Measurements from ENCODE around the gene UCMA. TPM values are rescaled to one million over a fixed set of nuclear protein-coding genes. Genes with fewer than 3 reads are reported as not detected.

Gene UCMA
- total and polyA plus RNA-seq, 2 of the 4 experiments (the other 2 are of a cell fraction), result not detected

DNA sequence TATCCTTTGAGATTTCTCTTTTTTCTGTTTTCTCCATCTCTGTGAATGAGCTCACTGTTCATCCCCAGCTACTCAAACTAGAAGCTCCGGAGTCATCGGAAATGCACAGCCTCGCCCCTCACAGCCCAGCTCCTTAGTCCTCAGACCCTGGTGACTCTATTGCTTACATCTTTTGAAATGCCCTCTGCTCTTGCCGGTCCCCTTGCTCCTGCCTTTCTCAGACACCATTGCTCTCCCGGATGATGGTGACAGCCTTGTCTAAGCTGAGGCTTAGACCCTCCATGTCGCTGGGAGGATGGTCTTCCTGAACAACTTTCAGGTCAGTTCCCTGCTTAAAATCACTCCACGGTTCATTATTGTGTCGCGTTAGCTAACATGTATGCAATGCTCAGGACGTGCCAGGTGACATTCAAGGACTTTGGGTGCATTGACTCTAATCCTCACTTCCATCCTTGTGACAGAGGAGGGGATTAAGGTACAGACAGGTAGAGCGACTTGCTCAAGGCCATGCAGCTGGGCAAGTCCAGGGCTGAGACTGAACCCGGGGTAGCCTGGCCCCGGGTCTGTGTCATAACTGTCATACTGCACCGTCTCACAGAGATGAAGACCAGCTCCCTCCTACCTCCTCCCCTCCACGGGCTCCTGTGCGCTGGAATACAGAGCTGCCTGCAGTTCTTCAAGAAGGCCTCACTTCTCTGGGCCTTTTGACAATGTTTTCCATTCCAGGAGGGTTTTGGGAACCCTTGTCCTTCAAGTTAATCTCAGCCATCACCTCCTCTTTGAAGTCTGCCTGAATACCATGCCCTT lies 4.3 kb upstream of the UCMA start:
- H3K36me3 ChIP-seq (ENCODE audit: control insufficient read depth, insufficient read depth, low read length), result no peaks in the 10 kb centered on the region
- no peak for DNase-seq
- no peaks in the 10 kb centered on the region for H4K20me1 ChIP-seq (ENCODE audit: insufficient read depth, low read length)
- H3K4ac ChIP-seq (ENCODE audit: low read depth, low read length), result no peak overlapping the region
- no peak overlapping the region for H3K18ac ChIP-seq (ENCODE audit: low read depth, low read length)
- H2BK5ac ChIP-seq (ENCODE audit: low read depth, low read length, poor library complexity, severe bottlenecking), result no peak overlapping the region
- H2AK5ac ChIP-seq (ENCODE audit: low read depth, low read length), result no peak overlapping the region
- intact Hi-C loops (cut with micrococcal nuclease), result no loop called here
- no peak overlapping the region for H2BK120ac ChIP-seq (ENCODE audit: low read depth, low read length)
- no peak for ATAC-seq (ENCODE audit: low read depth)
- H2BK15ac ChIP-seq (ENCODE audit: low read depth, low read length), result no peak overlapping the region
- no peak overlapping the region for H3K4me3 ChIP-seq (ENCODE audit: insufficient read depth, low read depth, low read length)
- peaks cover 14% of the 10 kb centered on the region; the same call in 1 of the 2 replicates for H3K27me3 ChIP-seq (ENCODE audit: control insufficient read depth, insufficient read depth, low read length)
- no peak overlapping the region for H3K56ac ChIP-seq (ENCODE audit: extremely low read depth, insufficient read depth, low read length)
- in situ Hi-C loops (cut with MboI; ENCODE audit: low sequenced_read_pairs), result no loop called here
- no peak overlapping the region for H2AK9ac ChIP-seq (replicated peaks; ENCODE audit: low read depth, low read length, poor library complexity)
- no peaks in the 10 kb centered on the region for H3K9me3 ChIP-seq (ENCODE audit: control insufficient read depth, insufficient read depth, low read length)
- TF ChIP-seq RFX5 (IDR thresholded peaks at IDR 0.05; ENCODE audit: low read depth, low read length), result no peak
- no peak for TF ChIP-seq MAZ (IDR thresholded peaks at IDR 0.05; ENCODE audit: borderline replicate concordance, low read depth, low read length)
- no peak for TF ChIP-seq NFE2L2 (IDR thresholded peaks at IDR 0.05; ENCODE audit: low read depth, low read length)
- TF ChIP-seq, protein P1, sequence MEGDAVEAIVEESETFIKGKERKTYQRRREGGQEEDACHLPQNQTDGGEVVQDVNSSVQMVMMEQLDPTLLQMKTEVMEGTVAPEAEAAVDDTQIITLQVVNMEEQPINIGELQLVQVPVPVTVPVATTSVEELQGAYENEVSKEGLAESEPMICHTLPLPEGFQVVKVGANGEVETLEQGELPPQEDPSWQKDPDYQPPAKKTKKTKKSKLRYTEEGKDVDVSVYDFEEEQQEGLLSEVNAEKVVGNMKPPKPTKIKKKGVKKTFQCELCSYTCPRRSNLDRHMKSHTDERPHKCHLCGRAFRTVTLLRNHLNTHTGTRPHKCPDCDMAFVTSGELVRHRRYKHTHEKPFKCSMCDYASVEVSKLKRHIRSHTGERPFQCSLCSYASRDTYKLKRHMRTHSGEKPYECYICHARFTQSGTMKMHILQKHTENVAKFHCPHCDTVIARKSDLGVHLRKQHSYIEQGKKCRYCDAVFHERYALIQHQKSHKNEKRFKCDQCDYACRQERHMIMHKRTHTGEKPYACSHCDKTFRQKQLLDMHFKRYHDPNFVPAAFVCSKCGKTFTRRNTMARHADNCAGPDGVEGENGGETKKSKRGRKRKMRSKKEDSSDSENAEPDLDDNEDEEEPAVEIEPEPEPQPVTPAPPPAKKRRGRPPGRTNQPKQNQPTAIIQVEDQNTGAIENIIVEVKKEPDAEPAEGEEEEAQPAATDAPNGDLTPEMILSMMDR (conservative IDR thresholded peaks at IDR 0.05; ENCODE audit: low read depth, low read length), result no peak
- no peak for TF ChIP-seq POLR2A (IDR thresholded peaks at IDR 0.05; ENCODE audit: low read depth, low read length)
- TF ChIP-seq BHLHE40 (IDR thresholded peaks at IDR 0.05; ENCODE audit: low read depth, low read length), result no peak
- TF ChIP-seq RCOR1 (IDR thresholded peaks at IDR 0.05; ENCODE audit: insufficient replicate concordance, low read length), result no peak
- TF ChIP-seq, protein P2, sequence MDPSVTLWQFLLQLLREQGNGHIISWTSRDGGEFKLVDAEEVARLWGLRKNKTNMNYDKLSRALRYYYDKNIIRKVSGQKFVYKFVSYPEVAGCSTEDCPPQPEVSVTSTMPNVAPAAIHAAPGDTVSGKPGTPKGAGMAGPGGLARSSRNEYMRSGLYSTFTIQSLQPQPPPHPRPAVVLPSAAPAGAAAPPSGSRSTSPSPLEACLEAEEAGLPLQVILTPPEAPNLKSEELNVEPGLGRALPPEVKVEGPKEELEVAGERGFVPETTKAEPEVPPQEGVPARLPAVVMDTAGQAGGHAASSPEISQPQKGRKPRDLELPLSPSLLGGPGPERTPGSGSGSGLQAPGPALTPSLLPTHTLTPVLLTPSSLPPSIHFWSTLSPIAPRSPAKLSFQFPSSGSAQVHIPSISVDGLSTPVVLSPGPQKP (IDR thresholded peaks at IDR 0.05; ENCODE audit: borderline replicate concordance, low read depth, low read length), result no peak
- TF ChIP-seq, protein P3, sequence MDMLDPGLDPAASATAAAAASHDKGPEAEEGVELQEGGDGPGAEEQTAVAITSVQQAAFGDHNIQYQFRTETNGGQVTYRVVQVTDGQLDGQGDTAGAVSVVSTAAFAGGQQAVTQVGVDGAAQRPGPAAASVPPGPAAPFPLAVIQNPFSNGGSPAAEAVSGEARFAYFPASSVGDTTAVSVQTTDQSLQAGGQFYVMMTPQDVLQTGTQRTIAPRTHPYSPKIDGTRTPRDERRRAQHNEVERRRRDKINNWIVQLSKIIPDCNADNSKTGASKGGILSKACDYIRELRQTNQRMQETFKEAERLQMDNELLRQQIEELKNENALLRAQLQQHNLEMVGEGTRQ (IDR thresholded peaks at IDR 0.05; ENCODE audit: low read depth, low read length), result no peak
- no peak for TF ChIP-seq RAD21 (IDR thresholded peaks at IDR 0.05; ENCODE audit: low read length)
- TF ChIP-seq SMC3 (IDR thresholded peaks at IDR 0.05; ENCODE audit: low read depth, low read length), result no peak
- no peak for TF ChIP-seq MAFK (IDR thresholded peaks at IDR 0.05; ENCODE audit: low read depth, low read length)
- TF ChIP-seq CEBPB (IDR thresholded peaks at IDR 0.05; ENCODE audit: low read depth, low read length), result no peak
- TF ChIP-seq MXI1 (IDR thresholded peaks at IDR 0.05; ENCODE audit: borderline replicate concordance, low read depth, low read length), result no peak
- no peak for TF ChIP-seq CHD1 (IDR thresholded peaks at IDR 0.05; ENCODE audit: low read depth, low read length)
- no peak for TF ChIP-seq FOS (IDR thresholded peaks at IDR 0.05; ENCODE audit: low read depth, low read length)
- 69% methylated on average over 7 of the region's 16 CpGs; no CpG with 5 or more reads in 1 of the 2 experiments for WGBS, 2 experiments (ENCODE audit: extremely low coverage in 2 of 2, insufficient read length in 1 of 2)
- H4K8ac ChIP-seq (ENCODE audit: low read depth in 2 of 2, low read length in 2 of 2), result no peak overlapping the region
- no peak overlapping the region for H3K27ac ChIP-seq (ENCODE audit: insufficient read depth, low read length)
- peak overlapping the region; percentile 14 for H2AFZ ChIP-seq (replicated peaks; ENCODE audit: low read length, poor library complexity)
- no peaks in the 10 kb centered on the region for H3K4me1 ChIP-seq (ENCODE audit: control insufficient read depth, insufficient read depth, low read length)
- H4K5ac ChIP-seq (ENCODE audit: low read depth, low read length), result no peak overlapping the region
- POLR2A ChIA-PET (ENCODE audit: unreplicated experiment), result no interaction called here
- BruUV-seq (replicated peaks), result no TSS peak
- H3K4me2 ChIP-seq (ENCODE audit: low read depth, low read length), result no peak overlapping the region
- H3K9me1 ChIP-seq (ENCODE audit: insufficient read depth, low read length), result no peaks in the 10 kb centered on the region
- no peak overlapping the region for H3K14ac ChIP-seq (replicated peaks; ENCODE audit: low read depth, low read length)
- dilution Hi-C loops (cut with HindIII; ENCODE audit: low sequenced_read_pairs, unreplicated experiment), result no loop called here
- CTCF ChIA-PET, result no interaction called here
- no peak overlapping the region for H2BK20ac ChIP-seq (ENCODE audit: low read depth, low read length)
- no peak overlapping the region for H3K9ac ChIP-seq (ENCODE audit: low read depth, low read length)
- no peak overlapping the region for H3K23ac ChIP-seq (ENCODE audit: low read depth, low read length)
- H4K91ac ChIP-seq (ENCODE audit: insufficient read depth, low read depth, low read length), result no peak overlapping the region
- H3K79me1 ChIP-seq (ENCODE audit: low read depth in 1 of 2, low read length in 2 of 2), result no peaks in the 10 kb centered on the region
